ENCODE data around the gene SCGB3A1. TPM values are rescaled to one million over a fixed set of nuclear protein-coding genes. Genes with fewer than 3 reads are reported as not detected.

Gene SCGB3A1
- total RNA-seq, 1 experiment from 2014 or later, result not detected

- DNase-seq (ENCODE audit: low spot score), result no peak
Observed at GRCh38 chr5:180625791-180626660, 34.7 kb upstream of the SCGB3A1 start.

- DNase-seq (ENCODE audit: low spot score), result no peak
Observed at GRCh38 chr5:180625125-180625790, 34.0 kb upstream of the SCGB3A1 start.

GRCh38 chr5:180624587-180624986 lies 33.3 kb upstream of the SCGB3A1 start:
- DNase-seq (ENCODE audit: low spot score), result no peak

- DNase-seq (ENCODE audit: low spot score), result no peak
Observed at GRCh38 chr5:180623844-180624243, 32.5 kb upstream of the SCGB3A1 start.

- no peak for DNase-seq (ENCODE audit: low spot score)
Observed at GRCh38 chr5:180623411-180623834, 32.1 kb upstream of the SCGB3A1 start.

GRCh38 chr5:180622910-180623309 lies 31.6 kb upstream of the SCGB3A1 start:
- no peak for DNase-seq (ENCODE audit: low spot score)

- DNase-seq (ENCODE audit: low spot score), result no peak
Observed at GRCh38 chr5:180621311-180621710, 30.0 kb upstream of the SCGB3A1 start.

- no peak for DNase-seq (ENCODE audit: low spot score)
Observed at GRCh38 chr5:180620014-180620413, 28.7 kb upstream of the SCGB3A1 start.

GRCh38 chr5:180619563-180619915 lies 28.2 kb upstream of the SCGB3A1 start:
- no peak for DNase-seq (ENCODE audit: low spot score)

GRCh38 chr5:180618829-180619562 lies 27.7 kb upstream of the SCGB3A1 start:
- DNase-seq (ENCODE audit: low spot score), result no peak

- DNase-seq (ENCODE audit: low spot score), result no peak
Observed at GRCh38 chr5:180618487-180618828, 27.2 kb upstream of the SCGB3A1 start.

- DNase-seq (ENCODE audit: low spot score), result no peak
Observed at GRCh38 chr5:180613814-180614188, 22.5 kb upstream of the SCGB3A1 start.

GRCh38 chr5:180613188-180613813 lies 22.0 kb upstream of the SCGB3A1 start:
- DNase-seq (ENCODE audit: low spot score), result no peak

GRCh38 chr5:180612683-180613082 lies 21.4 kb upstream of the SCGB3A1 start:
- no peak for DNase-seq (ENCODE audit: low spot score)

- peak; percentile 71 for DNase-seq (ENCODE audit: low spot score)
Observed at GRCh38 chr5:180611140-180611850, 20.0 kb upstream of the SCGB3A1 start.

GRCh38 chr5:180609817-180610550 lies 18.7 kb upstream of the SCGB3A1 start:
- DNase-seq (ENCODE audit: low spot score), result no peak

GRCh38 chr5:180609386-180609785 lies 18.1 kb upstream of the SCGB3A1 start:
- no peak for DNase-seq (ENCODE audit: low spot score)

GRCh38 chr5:180608572-180609310 lies 17.4 kb upstream of the SCGB3A1 start:
- DNase-seq (ENCODE audit: low spot score), result no peak

GRCh38 chr5:180607861-180608571 lies 16.7 kb upstream of the SCGB3A1 start:
- no peak for DNase-seq (ENCODE audit: low spot score)
